MM.1S (cell line): ENCODE measurements around the gene SENP6.
A peak's percentile ranks its signal among the peaks of the same experiment; 100 is the strongest.

ENCODE experiments used
- DNase-seq: peaks from one replicate; pipeline ENCODE4 v3.0.0-alpha.2; 2015
- H2AFZ ChIP-seq: fragments of 300-600 bp; sonication (generic); 2 replicates; pipeline ENCODE4 v1.6.0; 2016; ENCODE audit warnings: antibody characterized with exemption, low read length
- H3F3A ChIP-seq: fragments of 300-600 bp; sonication (generic); 2 replicates; pipeline ENCODE4 v1.6.1; 2016; ENCODE audit warnings: mild to moderate bottlenecking, antibody characterized with exemption, low read length, moderate library complexity, mixed read lengths; ENCODE audit not compliant: insufficient read depth
- H3K27ac ChIP-seq: fragments of 300-600 bp; sonication (generic); 2 replicates; pipeline ENCODE4 v1.5.1; 2016; ENCODE audit warnings: mild to moderate bottlenecking, low read length
- H3K27me3 ChIP-seq: fragments of 300-600 bp; sonication (generic); replicated peaks from 2 replicates; pipeline ENCODE4 v1.6.0; 2016; ENCODE audit warnings: low read length; ENCODE audit not compliant: insufficient read depth
- H3K36me3 ChIP-seq: fragments of 300-600 bp; sonication (generic); replicated peaks from 2 replicates; pipeline ENCODE4 v1.6.1; 2016; ENCODE audit warnings: mild to moderate bottlenecking, low read length, mixed read lengths; ENCODE audit not compliant: insufficient read depth
- H3K4me1 ChIP-seq: fragments of 300-600 bp; sonication (generic); 2 replicates; pipeline ENCODE4 v1.6.1; 2016; ENCODE audit warnings: low read length, mixed read lengths
- H3K4me2 ChIP-seq: fragments of 300-600 bp; sonication (generic); 2 replicates; pipeline ENCODE4 v1.6.0; 2016; ENCODE audit warnings: low read depth, low read length
- H3K4me3 ChIP-seq: fragments of 300-600 bp; sonication (generic); 2 replicates; pipeline ENCODE4 v1.5.1; 2016; ENCODE audit warnings: low read length, mixed read lengths
- H3K79me2 ChIP-seq: fragments of 300-600 bp; sonication (generic); 2 replicates; pipeline ENCODE4 v1.6.1; 2016; ENCODE audit warnings: mixed run types, low read length, mixed read lengths
- H3K9ac ChIP-seq: fragments of 300-600 bp; sonication (generic); 2 replicates; pipeline ENCODE4 v1.6.1; 2016; ENCODE audit warnings: low read length, mixed read lengths
- H3K9me2 ChIP-seq: fragments of 300-600 bp; sonication (generic); replicated peaks from 2 replicates; pipeline ENCODE4 v1.6.1; 2016; ENCODE audit warnings: mild to moderate bottlenecking, low read length, mixed read lengths; ENCODE audit not compliant: insufficient read depth
- H3K9me3 ChIP-seq: fragments of 300-600 bp; sonication (generic); replicated peaks from 2 replicates; pipeline ENCODE4 v1.6.1; 2016; ENCODE audit warnings: mild to moderate bottlenecking, low read length, mixed read lengths; ENCODE audit not compliant: insufficient read depth
- H4K20me1 ChIP-seq: fragments of 300-600 bp; sonication (generic); 2 replicates; pipeline ENCODE4 v1.6.1; 2016; ENCODE audit warnings: mild to moderate bottlenecking, low read length, moderate library complexity, mixed read lengths; ENCODE audit not compliant: insufficient read depth
- CTCF ChIP-seq: fragments of 300-600 bp; sonication (generic); IDR thresholded peaks from 2 replicates; pipeline ENCODE4 v1.5.1; 2016; ENCODE audit warnings: antibody characterized with exemption, low read length, mixed read lengths
- EZH2 ChIP-seq: fragments of 300-600 bp; sonication (generic); optimal IDR thresholded peaks from 2 replicates; pipeline ENCODE3; 2017; ENCODE audit warnings: low read depth, mild to moderate bottlenecking, antibody characterized with exemption, low read length, mixed read lengths
- EZH2phosphoT487 ChIP-seq: fragments of 300-600 bp; sonication (generic); IDR thresholded peaks from 2 replicates; pipeline ENCODE4 v1.6.1; 2018; ENCODE audit warnings: antibody characterized with exemption, low read length

SENP6 gene

GRCh38 chr6:75689576-75689975, 87.9 kb downstream of the SENP6 start:
- Histone ChIP-seq H3K9ac (no peak overlapping the region), H3K4me1 (no peaks in the 10 kb centered on the region), H3K27me3 (no peaks in the 10 kb centered on the region), H3K27ac (no peak overlapping the region), H3K9me3 (no peaks in the 10 kb centered on the region), H3F3A (no peaks in the 10 kb centered on the region), H3K9me2 (no peaks in the 10 kb centered on the region), H3K36me3 (no peaks in the 10 kb centered on the region), H4K20me1 (no peaks in the 10 kb centered on the region), H3K79me2 (no peaks in the 10 kb centered on the region), H3K4me3 (no peak overlapping the region), H2AFZ (no peak overlapping the region), H3K4me2 (no peak overlapping the region)
- no peak for DNase-seq
- TF ChIP-seq CTCF = no peak
- TF ChIP-seq EZH2 = no peak
- no peak for TF ChIP-seq EZH2phosphoT487

GRCh38 chr6:75691012-75691411, 89.3 kb downstream of the SENP6 start:
- H3K9ac ChIP-seq = no peak overlapping the region
- no peaks in the 10 kb centered on the region for H3K9me3 ChIP-seq
- H3K9me2 ChIP-seq = no peaks in the 10 kb centered on the region
- H3K4me1 ChIP-seq = no peaks in the 10 kb centered on the region
- H3K27me3 ChIP-seq = no peaks in the 10 kb centered on the region
- H3K27ac ChIP-seq = no peak overlapping the region
- no peaks in the 10 kb centered on the region for H3K79me2 ChIP-seq
- TF ChIP-seq EZH2phosphoT487 (no peak), CTCF (no peak), EZH2 (no peak)
- no peaks in the 10 kb centered on the region for H3K36me3 ChIP-seq
- no peak overlapping the region for H3K4me3 ChIP-seq
- no peaks in the 10 kb centered on the region for H4K20me1 ChIP-seq
- H2AFZ ChIP-seq = no peak overlapping the region
- DNase-seq = no peak
- H3K4me2 ChIP-seq = no peak overlapping the region
- H3F3A ChIP-seq = no peaks in the 10 kb centered on the region

GRCh38 chr6:75693534-75693933, 91.9 kb downstream of the SENP6 start:
- TF ChIP-seq EZH2phosphoT487 = no peak
- TF ChIP-seq CTCF = peak; percentile 13
- no peak overlapping the region for H2AFZ ChIP-seq
- H3K27me3 ChIP-seq = no peaks in the 10 kb centered on the region
- no peaks in the 10 kb centered on the region for H3K79me2 ChIP-seq
- no peaks in the 10 kb centered on the region for H3K9me2 ChIP-seq
- H3K9me3 ChIP-seq = no peaks in the 10 kb centered on the region
- no peaks in the 10 kb centered on the region for H3K4me1 ChIP-seq
- no peak overlapping the region for H3K27ac ChIP-seq
- no peak overlapping the region for H3K4me3 ChIP-seq
- H4K20me1 ChIP-seq = no peaks in the 10 kb centered on the region
- H3F3A ChIP-seq = no peaks in the 10 kb centered on the region
- H3K4me2 ChIP-seq = no peak overlapping the region
- no peaks in the 10 kb centered on the region for H3K36me3 ChIP-seq
- no peak for DNase-seq
- H3K9ac ChIP-seq = no peak overlapping the region
